NCI-H1694 (cell line): ENCODE results near the gene PSMG3.

ENCODE experiments used
- DNase-seq: peaks from one replicate; lab custom pipeline; 2025; lab: John Stamatoyannopoulos, UW

PSMG3 gene

GRCh38 chr7:1569833-1570632 is at the start of gene PSMG3:
TSS of gene PSMG3 (minus strand) at chr7:1570032. CDS start at chr7:1569339, 693 bp downstream.
- DNase-seq = peak; percentile 70

GRCh38 chr7:1618475-1618874 is 48.6 kb upstream of the PSMG3 start:
- no peak for DNase-seq

- DNase-seq = no peak
These were observed 48.1 kb upstream of the PSMG3 start for GRCh38 chr7:1617957-1618356.

GRCh38 chr7:1616741-1617140 is 46.9 kb upstream of the PSMG3 start:
- DNase-seq = no peak

GRCh38 chr7:1611708-1612241 is 41.9 kb upstream of the PSMG3 start:
- peak; percentile 50 for DNase-seq

GRCh38 chr7:1610678-1611302 is 41.0 kb upstream of the PSMG3 start:
- DNase-seq = no peak

- no peak for DNase-seq
These were observed 40.3 kb upstream of the PSMG3 start for GRCh38 chr7:1610013-1610677.

GRCh38 chr7:1609023-1609422 is 39.2 kb upstream of the PSMG3 start:
- no peak for DNase-seq

- no peak for DNase-seq
These were observed 38.5 kb upstream of the PSMG3 start for GRCh38 chr7:1608318-1608717.

GRCh38 chr7:1607696-1608095 is 37.9 kb upstream of the PSMG3 start:
- no peak for DNase-seq

- no peak for DNase-seq
These were observed 37.2 kb upstream of the PSMG3 start for GRCh38 chr7:1607001-1607400.

- DNase-seq = no peak
These were observed 34.6 kb upstream of the PSMG3 start for GRCh38 chr7:1604383-1604782.

- DNase-seq = no peak
These were observed 33.8 kb upstream of the PSMG3 start for GRCh38 chr7:1603346-1604225.

- DNase-seq = no peak
These were observed 32.6 kb upstream of the PSMG3 start for GRCh38 chr7:1602386-1602785.

GRCh38 chr7:1601956-1602355 is 32.1 kb upstream of the PSMG3 start:
- no peak for DNase-seq

GRCh38 chr7:1599640-1600395 is 30.0 kb upstream of the PSMG3 start:
- no peak for DNase-seq

GRCh38 chr7:1598961-1599639 is 29.3 kb upstream of the PSMG3 start:
- no peak for DNase-seq

GRCh38 chr7:1598286-1598685 is 28.5 kb upstream of the PSMG3 start:
- DNase-seq = no peak

- no peak for DNase-seq
These were observed 28.0 kb upstream of the PSMG3 start for GRCh38 chr7:1597791-1598190.

GRCh38 chr7:1597066-1597760 is 27.4 kb upstream of the PSMG3 start:
- DNase-seq = no peak
